GM12878 (cell line): Measurements from ENCODE around the gene AMBP. TPM values are rescaled to one million over a fixed set of nuclear protein-coding genes. Genes with fewer than 3 reads are reported as not detected.

Source experiments
- ATAC-seq: fragments of 200-7000 bp; cut with Tn5 transposase; 3 replicates; pipeline ENCODE4 v1.9.1; 2020; ENCODE audit warnings: mild to moderate bottlenecking, moderate library complexity
- BruUV-seq: library from RNA; stranded (reverse); fragments of 400-500 nt; replicated peaks from 2 replicates; lab custom pipeline; 2021; lab: Mats Ljungman, UMichigan
- CTCF ChIA-PET: fragments of 300-600 bp; sonication (Branson Sonifier 250); formaldehyde crosslinking; extraction: SDS; loops from one replicate; lab custom pipeline; 2021; ENCODE audit warnings: inconsistent platforms; lab: Yijun Ruan, JAX
- POLR2A ChIA-PET: fragments of 350-600 bp; formaldehyde crosslinking; extraction: SDS; loops from one replicate; lab custom pipeline; 2021; ENCODE audit warnings: inconsistent platforms; lab: Charles Lee
- RAD21 ChIA-PET: fragments of 300-600 bp; sonication (Branson Sonifier 250); formaldehyde crosslinking; loops from one replicate; lab custom pipeline; 2023; ENCODE audit warnings: antibody characterized with exemption; ENCODE audit not compliant: unreplicated experiment; lab: Charles Lee
- SMC1A ChIA-PET: fragments of 300-600 bp; sonication (Branson Sonifier 250); formaldehyde crosslinking; loops from one replicate; lab custom pipeline; 2023; ENCODE audit not compliant: unreplicated experiment, uncharacterized antibody; lab: Charles Lee
- DNase-seq: peaks from one replicate; pipeline ENCODE4 v3.0.0-alpha.2; 2011; ENCODE audit warnings: low read depth, low spot score
- FAIRE-seq: peaks from 3 replicates; lab custom pipeline; 2011; peaks lifted over from hg19 to GRCh38; lab: Jason Lieb, UNC
- H2AFZ ChIP-seq: 2 replicates; pipeline ENCODE4 v1.6.0; 2011; ENCODE audit warnings: low read depth, low read length, control low read depth; ENCODE audit not compliant: control insufficient read depth
- H3K27ac ChIP-seq: 2 replicates; pipeline ENCODE4 v1.5.1; 2011; ENCODE audit warnings: control low read depth; ENCODE audit not compliant: control insufficient read depth, insufficient read depth
- H3K27me3 ChIP-seq, 2 experiments: replicated peaks in 1 of 2; 2 replicates each; pipeline versions ENCODE4 v1.6.0 to v1.6.1; 2011; ENCODE audit warnings: low read length in 1 of 2; ENCODE audit not compliant: control insufficient read depth in 2 of 2, insufficient read depth in 2 of 2
- H3K36me3 ChIP-seq, 2 experiments: 2 replicates each; pipeline ENCODE4 v1.5.1; 2011; ENCODE audit warnings: low read length in 1 of 2; ENCODE audit not compliant: control insufficient read depth in 2 of 2, insufficient read depth in 2 of 2
- H3K4me1 ChIP-seq: 2 replicates; pipeline ENCODE4 v1.6.1; 2011; ENCODE audit warnings: mild to moderate bottlenecking, low read length, moderate library complexity, mixed read lengths; ENCODE audit not compliant: control insufficient read depth, insufficient read depth
- H3K4me2 ChIP-seq: 2 replicates; pipeline ENCODE4 v1.6.0; 2011; ENCODE audit warnings: control low read depth; ENCODE audit not compliant: control insufficient read depth, insufficient read depth
- H3K4me3 ChIP-seq: fragments of 200-600 bp; sonication (generic); 2 replicates; pipeline ENCODE4 v1.5.1; 2016
- H3K79me2 ChIP-seq: 2 replicates; pipeline ENCODE4 v1.6.0; 2011; ENCODE audit warnings: low read length; ENCODE audit not compliant: control insufficient read depth, insufficient read depth
- H3K9ac ChIP-seq: 2 replicates; pipeline ENCODE4 v1.8.0; 2011; ENCODE audit warnings: low read length, control low read depth, mixed read lengths; ENCODE audit not compliant: control insufficient read depth, insufficient read depth
- H3K9me3 ChIP-seq: replicated peaks from 3 replicates; pipeline ENCODE4 v1.5.1; 2011; ENCODE audit warnings: mild to moderate bottlenecking, low read length; ENCODE audit not compliant: control insufficient read depth, insufficient read depth
- H4K20me1 ChIP-seq: 2 replicates; pipeline ENCODE4 v1.6.0; 2011; ENCODE audit not compliant: control insufficient read depth, insufficient read depth
- CHD1 ChIP-seq: IDR thresholded peaks from 2 replicates; pipeline ENCODE4 v1.6.1; 2012; ENCODE audit warnings: low read depth, low read length, improper control_type of control experiment
- E2F8 ChIP-seq: fragments of 450-650 bp; IDR thresholded peaks from 2 replicates; pipeline ENCODE4 v1.6.1; 2018; ENCODE audit warnings: mild to moderate bottlenecking, low read depth, moderate library complexity; ENCODE audit not compliant: partially characterized antibody
- HDAC2 ChIP-seq: fragments of 200-600 bp; sonication (generic); IDR thresholded peaks from 2 replicates; pipeline ENCODE4 v1.6.1; 2017
- IRF3 ChIP-seq: fragments of 450-650 bp; IDR thresholded peaks from 2 replicates; pipeline ENCODE4 v1.6.1; 2014; ENCODE audit warnings: mild to moderate bottlenecking
- IRF5 ChIP-seq: fragments of 450-650 bp; IDR thresholded peaks from 2 replicates; pipeline ENCODE4 v1.6.1; 2017; ENCODE audit warnings: borderline replicate concordance
- JUND ChIP-seq: IDR thresholded peaks from 2 replicates; pipeline ENCODE4 v1.6.1; 2012; ENCODE audit warnings: low read depth, mild to moderate bottlenecking, low read length, improper control_type of control experiment, moderate library complexity
- TCF7 ChIP-seq: IDR thresholded peaks from 2 replicates; pipeline ENCODE4 v1.6.1; 2014; ENCODE audit warnings: antibody characterized with exemption, borderline replicate concordance
- ZBTB33 ChIP-seq: fragments of 450-650 bp; IDR thresholded peaks from 2 replicates; pipeline ENCODE4 v1.6.1; 2017; ENCODE audit warnings: mild to moderate bottlenecking
- WGBS: methylation state at CpG from one replicate; pipeline ENCODE4 v1.1.6; 2016; ENCODE audit warnings: low lambda C conversion rate; ENCODE audit not compliant: insufficient replicate concordance, insufficient coverage; ENCODE audit errors: missing lambda C conversion rate; 5-methylcytosine and 5-hydroxymethylcytosine counted together
- in situ Hi-C: fragments of 300-500 bp; cut with MboI; formaldehyde crosslinking; loops from 9 replicates; pipeline ENCODE4 v1.14.3; 2018; ENCODE audit warnings: mixed read lengths
- intact Hi-C: fragments of 100-400 bp; cut with micrococcal nuclease; formaldehyde crosslinking; loops from one replicate; pipeline ENCODE4 v1.14.2; 2022; ENCODE audit not compliant: unreplicated experiment
- polyA plus RNA-seq, 11 experiments: library from polyadenylated mRNA; depleted of rRNA in 4 of 11; unstranded in 6 of 11; stranded (reverse) in 5 of 11; fragments of >200 nt; fragmentation: Nextera tagmentation in 4 of 11; fragmentation: Illumina TruSeq in 1 of 11; extraction: Ambion mirVana in 4 of 11; extraction: Trizol in 1 of 11; gene quantifications; 1 replicate in 1 of 11; 2 replicates in 10 of 11; pipeline versions ENCODE4 v1.2.1 to v1.2.3, GENCODE V29; 2011 to 2016; ENCODE audit warnings: inconsistent platforms in 2 of 11, missing spikeins in 2 of 11, low read depth in 1 of 11
- total RNA-seq, 4 experiments: library from RNA; depleted of rRNA in 3 of 4; stranded (reverse); fragments of >200 nt in 3 of 4; fragmentation: Illumina TruSeq in 1 of 4; extraction: Trizol in 1 of 4; gene quantifications; 2 replicates each; pipeline versions ENCODE4 v1.2.1 to v1.2.3, GENCODE V29; 2013 to 2021
- TF ChIP-seq, protein P1 (sequence below): fragments of 450-650 bp; formaldehyde crosslinking; IDR thresholded peaks from 2 replicates; pipeline ENCODE4 v1.4.0; 2022; ENCODE audit warnings: mild to moderate bottlenecking, moderate library complexity

AMBP gene
- total and polyA plus RNA-seq, 10 of the 15 experiments (the other 5 are each of a cell fraction or from before 2014, with no cell fraction given) = 0.11 to 2.3 (median 0.18) TPM; not detected in 7

GRCh38 chr9:114056527-114056926 is 21.6 kb downstream of the AMBP start:
- intact Hi-C loops (no loop called here), in situ Hi-C loops (no loop called here)
- H3K27me3 ChIP-seq = no peaks in the 10 kb centered on the region
- H3K9ac ChIP-seq = no peak overlapping the region
- H4K20me1 ChIP-seq = no peaks in the 10 kb centered on the region
- no peak for TF ChIP-seq E2F8
- no peak for TF ChIP-seq IRF3
- TF ChIP-seq CHD1 = no peak
- no peak for TF ChIP-seq TCF7
- no peak for TF ChIP-seq HDAC2
- no peak for TF ChIP-seq JUND
- TF ChIP-seq IRF5 = no peak
- TF ChIP-seq ZBTB33 = no peak
- TF ChIP-seq, protein P1, sequence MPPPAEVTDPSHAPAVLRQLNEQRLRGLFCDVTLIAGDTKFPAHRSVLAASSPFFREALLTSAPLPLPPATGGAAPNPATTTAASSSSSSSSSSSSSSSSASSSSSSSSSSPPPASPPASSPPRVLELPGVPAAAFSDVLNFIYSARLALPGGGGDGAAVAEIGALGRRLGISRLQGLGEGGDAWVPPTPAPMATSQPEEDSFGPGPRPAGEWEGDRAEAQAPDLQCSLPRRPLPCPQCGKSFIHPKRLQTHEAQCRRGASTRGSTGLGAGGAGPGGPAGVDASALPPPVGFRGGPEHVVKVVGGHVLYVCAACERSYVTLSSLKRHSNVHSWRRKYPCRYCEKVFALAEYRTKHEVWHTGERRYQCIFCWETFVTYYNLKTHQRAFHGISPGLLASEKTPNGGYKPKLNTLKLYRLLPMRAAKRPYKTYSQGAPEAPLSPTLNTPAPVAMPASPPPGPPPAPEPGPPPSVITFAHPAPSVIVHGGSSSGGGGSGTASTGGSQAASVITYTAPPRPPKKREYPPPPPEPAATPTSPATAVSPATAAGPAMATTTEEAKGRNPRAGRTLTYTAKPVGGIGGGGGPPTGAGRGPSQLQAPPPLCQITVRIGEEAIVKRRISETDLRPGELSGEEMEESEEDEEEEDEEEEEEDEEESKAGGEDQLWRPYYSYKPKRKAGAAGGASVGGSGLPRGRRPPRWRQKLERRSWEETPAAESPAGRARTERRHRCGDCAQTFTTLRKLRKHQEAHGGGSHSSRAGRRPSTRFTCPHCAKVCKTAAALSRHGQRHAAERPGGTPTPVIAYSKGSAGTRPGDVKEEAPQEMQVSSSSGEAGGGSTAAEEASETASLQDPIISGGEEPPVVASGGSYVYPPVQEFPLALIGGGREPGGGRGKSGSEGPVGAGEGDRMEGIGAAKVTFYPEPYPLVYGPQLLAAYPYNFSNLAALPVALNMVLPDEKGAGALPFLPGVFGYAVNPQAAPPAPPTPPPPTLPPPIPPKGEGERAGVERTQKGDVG (CRISPR knock-in tag) = no peak
- no peak overlapping the region for H3K27ac ChIP-seq
- no peak overlapping the region for H3K4me2 ChIP-seq
- WGBS = 56% methylated on average over 5 of the region's 5 CpGs
- ATAC-seq = no peak
- no peak overlapping the region for H2AFZ ChIP-seq
- no peak overlapping the region for H3K4me3 ChIP-seq
- FAIRE-seq = no peak
- POLR2A ChIA-PET = no interaction called here
- no peaks in the 10 kb centered on the region for H3K79me2 ChIP-seq
- H3K36me3 ChIP-seq = no peaks in the 10 kb centered on the region
- SMC1A ChIA-PET = no interaction called here
- no peak for DNase-seq
- no peaks in the 10 kb centered on the region for H3K9me3 ChIP-seq
- H3K4me1 ChIP-seq = no peaks in the 10 kb centered on the region
- no TSS peak for BruUV-seq
- RAD21 ChIA-PET = no interaction called here
- CTCF ChIA-PET = interaction anchor here (0.7 kb wide), 1 partner anchor 26 kb away, joined by 4 read pairs; no protein-coding TSS in a partner anchor
